ENCODE results near the gene VPS26C. TPM values are rescaled to one million over a fixed set of nuclear protein-coding genes. Genes with fewer than 3 reads are reported as not detected.

The VPS26C gene
- total and polyA plus RNA-seq, 2 of the 13 experiments (the other 11 are each of a cell fraction or from before 2014, with no cell fraction given): 30.3 to 39.7 TPM

- Histone ChIP-seq H3K4me3 (replicated peaks in 1 of 3; ENCODE audit: insufficient read depth in 1 of 3, low read depth in 2 of 3, low read length in 3 of 3) (no peak overlapping the region), H3K27me3 (ENCODE audit: control insufficient read depth in 1 of 2, insufficient read depth in 2 of 2, low read length in 2 of 2) (no peaks in the 10 kb centered on the region), H3K36me3 (replicated peaks in 1 of 2; ENCODE audit: control insufficient read depth in 1 of 2, insufficient read depth in 2 of 2, low read length in 2 of 2) (peaks cover 2 to 37% of the 10 kb centered on the region in 2 experiments; a peak in 3 of 5 replicates), H3K27ac (ENCODE audit: extremely low read length, insufficient read depth, low read length) (no peak overlapping the region), H4K20me1 (ENCODE audit: insufficient read depth, low read length) (no peaks in the 10 kb centered on the region), H3K4me1 (ENCODE audit: insufficient read depth, low read length) (no peaks in the 10 kb centered on the region), H3K9ac (ENCODE audit: insufficient read depth, low read depth, low read length) (no peak overlapping the region), H3K79me2 (ENCODE audit: insufficient read depth, low read length) (peaks cover 24% of the 10 kb centered on the region), H3K4me2 (ENCODE audit: low read depth, low read length) (no peak overlapping the region), H3K9me3 (ENCODE audit: low read length) (no peaks in the 10 kb centered on the region), H2AFZ (ENCODE audit: low read length) (no peak overlapping the region)
- no peak for FAIRE-seq
- CTCF ChIA-PET (ENCODE audit: low intra/inter-chr PET ratio, low total read pairs): no interaction called here
- over 99% methylated on average over 7 of the region's 7 CpGs for WGBS (ENCODE audit: low lambda C conversion rate)
- intact Hi-C loops (cut with micrococcal nuclease; ENCODE audit: unreplicated experiment) (no loop called here), in situ Hi-C loops (cut with HindIII; ENCODE audit: extremely low pct_ligation_motif_present, low pct_unique_long_range_greater_than_20kb) (no loop called here)
- no peak for DNase-seq (ENCODE audit: low spot score)
- no TSS peak for BruUV-seq (replicated peaks)
- POLR2A ChIA-PET: no interaction called here
- ATAC-seq: no peak
- TF ChIP-seq ZBTB7B (CRISPR knock-in tag; IDR thresholded peaks at IDR 0.05): no peak
- no peak for TF ChIP-seq ZSCAN5A (CRISPR knock-in tag; IDR thresholded peaks at IDR 0.05; ENCODE audit: borderline replicate concordance)
- no peak for TF ChIP-seq ZNF367 (CRISPR knock-in tag; IDR thresholded peaks at IDR 0.05; ENCODE audit: borderline replicate concordance)
- no peak for TF ChIP-seq KDM2A (CRISPR knock-in tag; IDR thresholded peaks at IDR 0.05; ENCODE audit: borderline replicate concordance, low read depth)
- no peak for TF ChIP-seq ZXDC (CRISPR knock-in tag; IDR thresholded peaks at IDR 0.05)
- no peak for TF ChIP-seq DMAP1 (CRISPR knock-in tag; IDR thresholded peaks at IDR 0.05)
- TF ChIP-seq CBFB (CRISPR knock-in tag; IDR thresholded peaks at IDR 0.05): no peak
- TF ChIP-seq TRIM22 (IDR thresholded peaks at IDR 0.05): no peak
- no peak for TF ChIP-seq SNRNP70 (IDR thresholded peaks at IDR 0.05; ENCODE audit: low read depth, low read length)
- no peak for TF ChIP-seq NFIC (IDR thresholded peaks at IDR 0.05; ENCODE audit: low read length)
- TF ChIP-seq MXD1 (CRISPR knock-in tag; IDR thresholded peaks at IDR 0.05): no peak
- no peak for TF ChIP-seq TIGD3 (CRISPR knock-in tag; IDR thresholded peaks at IDR 0.05; ENCODE audit: borderline replicate concordance)
- no peak for TF ChIP-seq ZBED4 (CRISPR knock-in tag; IDR thresholded peaks at IDR 0.05; ENCODE audit: borderline replicate concordance)
- TF ChIP-seq ZNF569 (CRISPR knock-in tag; IDR thresholded peaks at IDR 0.05; ENCODE audit: borderline replicate concordance): no peak
These were observed 25.7 kb downstream of the VPS26C start for GRCh38 chr21:37241426-37241825.

All from HepG2 (cell line).